ENCODE results near the gene FRMPD1. TPM values are rescaled to one million over a fixed set of nuclear protein-coding genes. Genes with fewer than 3 reads are reported as not detected.

FRMPD1 gene
- total and polyA plus RNA-seq, 2 donors from 2014 or later = 0.19 to 0.90 TPM

- no peaks in the 10 kb centered on the region for H3K9me3 ChIP-seq (ENCODE audit: control insufficient read depth in 2 of 3, insufficient read depth in 1 of 3, low read length in 3 of 3)
- FAIRE-seq = no peak
- no peak for TF ChIP-seq CTCF (IDR thresholded peaks at IDR 0.05; ENCODE audit: borderline replicate concordance, extremely low read depth, insufficient read depth)
- no peak overlapping the region for H3K4me3 ChIP-seq (ENCODE audit: low read length in 3 of 3)
- H3K9ac ChIP-seq (ENCODE audit: low read length in 3 of 3) = no peak overlapping the region
- no peaks in the 10 kb centered on the region for H3K36me3 ChIP-seq (ENCODE audit: control insufficient read depth in 2 of 3, insufficient read depth in 3 of 3, low read length in 3 of 3)
- no peaks in the 10 kb centered on the region for H3K27me3 ChIP-seq (ENCODE audit: control insufficient read depth, insufficient read depth, low read length)
- intact Hi-C loops (cut with DNase I) = no loop called here
- DNase-seq = no peak
- no peak overlapping the region for H3K27ac ChIP-seq (ENCODE audit: low read depth in 2 of 2, low read length in 2 of 2)
- no peaks in the 10 kb centered on the region for H3K4me1 ChIP-seq (ENCODE audit: control insufficient read depth in 2 of 3, insufficient read depth in 2 of 3, low read depth in 1 of 3, low read length in 3 of 3)
These were observed 46.5 kb upstream of the FRMPD1 start for GRCh38 chr9:37604296-37604695.

GRCh38 chr9:37608250-37608649 lies 42.5 kb upstream of the FRMPD1 start:
- Histone ChIP-seq H3K9ac (ENCODE audit: low read length in 3 of 3) (no peak overlapping the region), H3K4me1 (ENCODE audit: control insufficient read depth in 2 of 3, insufficient read depth in 2 of 3, low read depth in 1 of 3, low read length in 3 of 3) (no peaks in the 10 kb centered on the region), H3K4me3 (ENCODE audit: low read length in 3 of 3) (no peak overlapping the region), H3K27me3 (ENCODE audit: control insufficient read depth, insufficient read depth, low read length) (no peaks in the 10 kb centered on the region), H3K27ac (ENCODE audit: low read depth in 2 of 2, low read length in 2 of 2) (no peak overlapping the region), H3K36me3 (ENCODE audit: control insufficient read depth in 2 of 3, insufficient read depth in 3 of 3, low read length in 3 of 3) (no peaks in the 10 kb centered on the region), H3K9me3 (ENCODE audit: control insufficient read depth in 2 of 3, insufficient read depth in 1 of 3, low read length in 3 of 3) (no peaks in the 10 kb centered on the region)
- FAIRE-seq (no peak), DNase-seq (no peak)
- intact Hi-C loops (cut with DNase I) = no loop called here
- TF ChIP-seq CTCF (IDR thresholded peaks at IDR 0.05; ENCODE audit: borderline replicate concordance, extremely low read depth, insufficient read depth) = no peak

- no peak overlapping the region for H3K27ac ChIP-seq (ENCODE audit: low read depth in 2 of 2, low read length in 2 of 2)
- no peaks in the 10 kb centered on the region for H3K36me3 ChIP-seq (ENCODE audit: control insufficient read depth in 2 of 3, insufficient read depth in 3 of 3, low read length in 3 of 3)
- TF ChIP-seq CTCF (IDR thresholded peaks at IDR 0.05; ENCODE audit: borderline replicate concordance, extremely low read depth, insufficient read depth) = no peak
- no peak overlapping the region for H3K4me3 ChIP-seq (ENCODE audit: low read length in 3 of 3)
- H3K27me3 ChIP-seq (ENCODE audit: control insufficient read depth, insufficient read depth, low read length) = no peaks in the 10 kb centered on the region
- DNase-seq (no peak), FAIRE-seq (no peak)
- H3K4me1 ChIP-seq (ENCODE audit: control insufficient read depth in 2 of 3, insufficient read depth in 2 of 3, low read depth in 1 of 3, low read length in 3 of 3) = no peaks in the 10 kb centered on the region
- H3K9me3 ChIP-seq (ENCODE audit: control insufficient read depth in 2 of 3, insufficient read depth in 1 of 3, low read length in 3 of 3) = no peaks in the 10 kb centered on the region
- intact Hi-C loops (cut with DNase I) = no loop called here
- no peak overlapping the region for H3K9ac ChIP-seq (ENCODE audit: low read length in 3 of 3)
These were observed 40.9 kb upstream of the FRMPD1 start for GRCh38 chr9:37609735-37610397.

GRCh38 chr9:37611014-37611413 lies 39.7 kb upstream of the FRMPD1 start:
- no peak for TF ChIP-seq CTCF (IDR thresholded peaks at IDR 0.05; ENCODE audit: borderline replicate concordance, extremely low read depth, insufficient read depth)
- Histone ChIP-seq H3K36me3 (ENCODE audit: control insufficient read depth in 2 of 3, insufficient read depth in 3 of 3, low read length in 3 of 3) (no peaks in the 10 kb centered on the region), H3K9me3 (ENCODE audit: control insufficient read depth in 2 of 3, insufficient read depth in 1 of 3, low read length in 3 of 3) (no peaks in the 10 kb centered on the region), H3K27me3 (ENCODE audit: control insufficient read depth, insufficient read depth, low read length) (no peaks in the 10 kb centered on the region), H3K4me3 (ENCODE audit: low read length in 3 of 3) (no peak overlapping the region), H3K4me1 (ENCODE audit: control insufficient read depth in 2 of 3, insufficient read depth in 2 of 3, low read depth in 1 of 3, low read length in 3 of 3) (no peaks in the 10 kb centered on the region), H3K9ac (ENCODE audit: low read length in 3 of 3) (no peak overlapping the region), H3K27ac (ENCODE audit: low read depth in 2 of 2, low read length in 2 of 2) (no peak overlapping the region)
- intact Hi-C loops (cut with DNase I) = no loop called here
- no peak for FAIRE-seq
- DNase-seq = no peak

All from kidney (tissue), 14 donors.